Limb (tissue), 2 donors: ENCODE measurements around the gene ACTN2.

Experiments
- DNase-seq, 2 donors: peaks; one replicate each; pipeline ENCODE4 v3.0.0-alpha.2; 2016; ENCODE audit errors: extremely low spot score in 2 of 2

The ACTN2 gene

DNA sequence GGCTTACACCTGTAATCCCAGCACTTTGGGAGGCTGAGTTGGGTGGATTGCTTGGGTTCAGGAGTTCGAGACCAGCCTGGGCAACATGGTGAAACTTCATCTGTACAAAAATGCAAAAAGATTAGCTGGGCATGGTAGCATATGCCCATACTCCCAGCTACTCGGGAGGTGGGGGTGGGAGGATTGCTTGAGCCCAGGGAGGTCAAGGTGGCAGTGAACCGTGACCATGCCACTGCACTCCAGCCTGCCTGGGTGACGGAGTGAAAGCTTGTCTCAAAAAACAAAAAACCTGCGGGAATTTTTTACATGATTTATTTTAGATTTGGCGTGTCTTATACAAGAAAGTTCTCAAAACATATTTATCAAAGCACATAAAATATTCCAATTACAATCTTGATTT lies 81.0 kb downstream of the ACTN2 start:
- DNase-seq = no peak

DNA sequence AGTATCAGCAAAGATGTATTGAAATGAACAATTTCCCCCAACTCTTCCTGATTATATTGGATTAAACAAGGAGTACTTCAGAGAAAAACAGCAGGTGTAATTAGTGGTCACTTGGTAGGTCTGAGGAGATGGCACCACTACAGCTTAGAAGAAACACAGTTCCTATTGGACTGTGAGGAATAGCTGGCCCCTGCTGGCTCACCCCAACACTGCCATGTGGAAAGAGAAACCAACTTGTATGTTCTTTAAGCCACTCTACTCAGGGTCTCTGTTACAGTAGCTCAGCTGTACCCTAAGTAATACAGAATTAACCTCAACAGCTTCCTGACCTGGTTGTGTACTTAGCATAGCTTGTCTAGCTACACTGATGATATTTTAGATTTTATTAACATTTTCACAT lies 82.3 kb downstream of the ACTN2 start:
- no peak for DNase-seq

DNA sequence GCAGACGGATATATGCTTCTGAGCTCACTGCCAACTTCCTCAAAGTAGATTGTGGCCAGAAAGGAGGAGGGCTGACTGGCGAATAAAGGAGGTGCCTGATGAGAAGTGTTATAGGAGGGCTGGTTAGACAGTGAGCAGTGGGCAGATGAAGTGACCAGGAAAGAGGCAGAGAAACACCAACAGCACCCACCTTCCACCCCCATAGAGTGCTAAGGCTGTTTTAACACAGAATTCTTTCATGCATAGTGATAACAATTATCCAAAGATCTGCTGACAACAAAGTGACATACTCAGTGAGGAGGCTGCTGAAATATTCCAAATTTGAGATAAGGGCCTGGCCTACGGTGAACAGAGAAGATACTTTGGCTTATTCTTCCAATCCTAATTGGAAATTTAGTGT lies 87.6 kb downstream of the ACTN2 start:
- no peak for DNase-seq

DNA sequence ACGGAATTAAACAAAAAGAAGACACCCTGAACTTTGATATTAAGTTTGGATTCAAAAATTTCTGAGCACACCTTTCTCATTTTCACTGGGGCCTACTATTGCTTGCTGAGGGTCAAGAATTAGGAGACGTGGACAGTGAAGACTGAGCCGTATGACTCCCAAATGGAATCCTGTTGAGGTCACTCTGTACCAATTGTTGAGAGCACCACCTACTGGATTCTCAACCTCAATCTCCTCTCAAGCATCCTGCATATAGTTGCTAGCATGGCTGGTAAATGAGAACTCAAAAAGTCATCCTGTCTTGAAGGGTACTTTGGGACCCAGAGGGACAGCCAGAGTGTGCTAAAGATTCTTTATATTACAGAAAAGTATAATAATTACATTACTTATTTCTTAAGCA lies 88.6 kb downstream of the ACTN2 start:
- no peak for DNase-seq

DNA sequence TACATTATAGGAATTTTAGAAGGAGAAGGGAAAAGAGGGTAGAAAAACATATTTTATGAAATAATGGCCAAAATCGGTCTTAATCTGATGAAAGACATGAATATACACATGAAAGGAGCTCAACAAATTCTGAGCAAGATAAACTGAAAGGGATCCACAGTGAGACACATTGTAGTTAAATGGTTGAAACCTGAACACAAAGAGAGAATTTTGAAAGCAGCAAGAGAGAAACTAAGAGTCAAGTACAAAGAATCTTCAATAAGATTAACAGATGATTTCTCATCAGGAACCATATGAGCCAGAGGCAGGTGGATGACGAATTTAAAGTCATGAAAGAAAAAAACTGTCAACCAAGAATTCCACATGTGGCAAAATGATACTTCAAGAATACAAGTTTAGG lies 93.0 kb downstream of the ACTN2 start:
- DNase-seq = no peak

DNA sequence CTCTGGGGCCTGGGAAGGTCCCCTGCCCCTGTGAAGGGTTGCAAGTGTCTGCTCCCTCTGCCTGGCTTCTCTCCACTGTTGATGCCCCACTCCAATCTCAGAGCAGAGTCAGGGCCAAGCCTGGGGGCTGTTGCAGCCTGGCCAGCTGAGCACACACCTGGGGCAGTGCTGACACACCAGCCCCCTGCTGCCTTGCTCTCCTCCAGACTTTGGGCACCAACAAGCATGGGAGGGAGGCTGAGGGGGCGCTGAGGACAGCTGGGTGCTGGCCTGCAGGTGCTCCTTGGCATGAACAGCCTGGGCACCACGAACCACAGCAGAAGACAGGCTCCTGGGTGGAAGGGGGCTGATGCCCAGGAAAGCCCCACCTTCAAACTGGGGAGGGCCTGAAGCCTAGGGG lies 99.2 kb downstream of the ACTN2 start:
- no peak for DNase-seq

DNA sequence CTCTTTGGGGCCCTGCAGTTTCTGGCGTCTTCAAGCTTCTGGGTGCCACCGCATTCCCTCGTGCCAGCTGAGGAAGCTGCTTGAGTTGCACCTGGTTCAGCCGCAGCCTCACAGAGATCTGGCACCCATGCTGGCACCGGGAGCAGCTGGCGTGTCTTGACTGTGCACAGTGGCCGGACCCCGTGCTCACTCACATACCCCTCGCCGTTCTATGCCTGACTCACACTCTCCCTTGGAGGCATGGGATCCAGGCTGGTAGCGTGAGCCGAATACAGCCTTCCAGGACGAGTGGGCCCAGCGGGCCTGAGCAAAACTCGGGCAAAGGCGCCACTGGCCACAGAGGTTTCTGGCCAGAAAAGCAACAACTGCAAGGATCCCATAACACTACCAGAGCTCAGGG lies 100.2 kb downstream of the ACTN2 start:
- DNase-seq = no peak

DNA sequence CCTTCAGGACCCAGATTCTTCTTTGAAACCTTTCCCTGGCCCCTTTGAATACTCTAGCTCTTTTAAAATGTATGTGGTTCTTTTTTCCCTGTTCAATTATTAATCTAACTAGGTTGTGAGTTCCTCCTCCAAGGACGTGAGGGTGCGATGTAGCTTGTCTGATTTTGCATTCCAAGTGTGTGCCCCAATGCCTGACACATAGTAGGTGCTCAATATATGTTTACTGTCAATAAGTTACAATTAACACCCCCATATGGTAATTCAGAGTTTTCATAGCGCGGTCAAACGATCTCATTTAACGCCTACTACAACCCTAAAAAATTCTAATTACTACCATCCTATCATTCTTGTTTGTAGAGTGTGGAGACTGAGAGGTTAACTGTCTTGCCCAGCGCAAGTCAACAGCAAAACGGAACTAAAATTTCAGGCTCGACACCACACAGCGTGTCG lies 108.3 kb downstream of the ACTN2 start:
- no peak for DNase-seq

DNA sequence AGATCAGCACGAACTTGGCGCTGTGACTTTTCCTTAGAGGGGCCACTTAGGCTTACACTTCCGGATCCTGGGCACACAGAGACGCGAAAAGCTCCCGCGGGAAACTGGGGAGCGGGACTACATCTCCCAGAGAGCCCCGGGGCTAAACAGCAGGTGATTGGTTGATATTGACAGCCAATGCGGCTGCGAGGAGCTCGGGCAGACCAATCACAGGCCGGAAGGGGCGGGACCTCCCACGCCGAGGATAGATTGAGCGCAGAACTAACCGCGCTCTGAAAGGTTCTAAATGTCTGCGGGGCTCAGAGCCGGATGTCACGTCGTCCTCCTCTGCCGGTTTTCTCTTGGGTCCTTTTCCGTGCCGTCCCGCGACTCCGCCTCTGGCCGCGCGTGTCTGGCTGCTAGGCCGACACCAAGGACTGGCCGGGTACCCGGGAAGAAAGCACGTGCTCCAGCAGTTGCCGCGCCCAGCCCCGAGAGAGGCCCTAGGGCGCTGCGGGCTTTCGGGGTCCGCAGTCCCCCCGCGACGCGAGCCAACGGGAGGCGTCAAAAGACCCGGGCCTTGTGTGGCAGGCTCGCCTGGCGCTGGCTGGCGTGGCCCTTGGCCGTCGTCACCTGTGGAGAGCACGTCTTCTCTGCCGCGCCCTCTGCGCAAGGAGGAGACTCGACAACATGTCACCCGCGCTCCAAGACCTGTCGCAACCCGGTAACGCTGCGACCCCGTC lies 108.9 kb downstream of the ACTN2 start, which contains the start of gene MTR:
TSS of gene MTR (plus strand) at position 258 of the 722 bp plus-strand sequence. CDS start at position 670, 412 bp downstream.
- DNase-seq = peak; percentile 97

DNA sequence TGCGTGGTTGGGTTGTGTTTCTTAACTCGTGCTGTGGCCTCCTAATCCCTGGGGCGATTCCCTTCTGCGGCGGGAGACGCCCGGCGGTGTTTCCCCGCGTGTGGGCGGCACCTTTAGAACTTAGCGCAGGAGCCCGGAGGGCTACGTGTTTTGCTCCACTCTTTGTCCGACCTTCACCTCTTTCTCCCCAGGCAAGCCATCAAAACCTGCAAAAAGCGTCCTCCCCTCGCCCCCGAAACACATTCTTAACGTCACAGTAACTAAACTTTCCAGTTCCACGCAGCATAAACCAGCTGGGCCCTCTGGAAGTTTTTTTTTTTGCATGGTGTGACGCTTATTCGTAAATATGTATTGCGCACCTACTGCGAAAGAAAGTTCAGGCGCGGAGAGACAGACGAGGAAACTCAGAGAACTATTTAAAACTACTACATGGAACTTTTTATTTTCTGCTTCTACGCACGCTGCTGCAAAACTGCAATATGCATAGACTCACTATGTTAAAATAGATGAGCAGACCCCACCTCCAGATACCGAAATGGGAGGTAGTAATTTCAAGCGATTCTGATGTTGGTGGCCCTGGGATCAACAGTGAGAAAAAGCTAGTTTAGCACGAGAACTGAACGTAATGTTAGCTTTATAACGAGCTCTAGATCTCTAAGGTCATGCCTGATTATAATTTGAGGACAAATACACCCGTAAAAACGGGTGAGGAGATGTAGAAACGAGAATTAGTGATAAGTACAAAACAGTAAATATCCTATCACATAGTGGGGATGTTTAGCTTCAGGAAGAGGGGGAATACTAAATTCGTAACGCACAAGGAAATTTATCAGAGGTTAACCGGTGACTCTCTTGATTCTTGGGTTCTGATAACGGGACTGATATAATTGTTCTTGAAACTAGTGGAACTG lies 109.7 kb downstream of the ACTN2 start:
- DNase-seq = peak in 1 of 2 donors; percentile 12

DNA sequence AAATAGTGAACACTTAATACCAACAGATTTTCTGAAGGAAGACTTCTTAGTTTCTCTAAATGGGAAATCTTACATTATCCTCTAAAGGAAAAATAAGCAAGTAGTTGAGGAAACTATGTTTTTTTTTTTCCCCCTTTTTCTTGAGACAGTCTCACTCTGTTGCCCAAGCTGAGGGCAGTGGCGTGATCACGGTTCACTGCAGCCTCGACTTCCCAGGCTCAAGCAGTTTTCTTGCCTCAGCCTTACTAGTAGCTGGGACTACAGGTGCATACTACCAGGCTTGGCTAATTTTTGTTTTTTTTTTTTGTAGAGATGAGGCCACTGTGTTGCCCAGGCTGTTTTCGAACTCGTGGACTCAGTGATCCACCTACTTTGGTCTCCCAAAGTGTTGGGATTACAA lies 112.7 kb downstream of the ACTN2 start:
- no peak for DNase-seq

DNA sequence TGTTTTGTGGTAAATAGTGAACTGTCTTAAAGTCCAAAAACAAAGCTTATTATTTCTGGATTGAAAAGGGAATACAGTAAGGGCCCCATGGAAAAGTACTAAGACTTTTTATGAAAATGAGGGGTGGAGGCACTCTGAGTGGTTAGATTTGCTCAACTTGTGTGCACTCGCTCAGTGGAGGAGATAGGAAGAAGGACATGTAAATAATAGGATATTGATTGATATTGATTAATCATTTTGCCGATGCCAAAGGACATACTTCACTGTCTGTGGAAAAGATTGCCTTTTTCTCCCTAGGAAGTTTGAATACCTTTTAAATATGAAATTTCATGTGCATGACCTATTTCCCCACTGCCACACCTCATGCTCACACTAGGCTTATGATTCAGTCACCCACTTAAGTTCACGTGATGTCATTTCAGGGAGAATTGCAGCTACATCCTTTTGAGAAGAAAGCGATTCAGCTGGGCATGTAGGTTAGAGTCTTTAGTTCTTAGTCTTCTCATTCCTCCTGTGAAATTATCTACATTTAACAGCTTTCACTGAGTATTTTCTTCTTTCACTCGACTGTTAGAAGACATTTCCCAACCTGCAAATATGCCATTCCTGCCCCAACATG lies 113.8 kb downstream of the ACTN2 start:
- DNase-seq = no peak

DNA sequence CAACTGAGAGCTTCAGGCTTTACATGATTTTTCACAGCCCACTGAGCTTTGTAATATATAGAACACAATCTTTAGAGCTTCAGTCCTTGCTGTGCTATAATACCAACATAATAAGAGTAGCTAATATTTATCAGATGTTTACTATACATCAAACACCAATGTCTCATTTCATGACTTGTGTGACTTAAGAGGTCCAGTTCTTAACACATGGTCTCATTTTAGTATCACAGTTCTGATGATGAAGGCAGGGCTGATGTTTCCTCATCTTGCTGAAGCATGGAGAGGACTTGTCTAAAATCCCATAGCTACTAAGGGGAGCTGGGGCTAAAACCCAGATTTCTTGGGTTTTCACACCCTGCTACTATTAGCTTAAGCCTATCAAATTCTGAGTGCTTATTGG lies 114.3 kb downstream of the ACTN2 start:
- no peak for DNase-seq

DNA sequence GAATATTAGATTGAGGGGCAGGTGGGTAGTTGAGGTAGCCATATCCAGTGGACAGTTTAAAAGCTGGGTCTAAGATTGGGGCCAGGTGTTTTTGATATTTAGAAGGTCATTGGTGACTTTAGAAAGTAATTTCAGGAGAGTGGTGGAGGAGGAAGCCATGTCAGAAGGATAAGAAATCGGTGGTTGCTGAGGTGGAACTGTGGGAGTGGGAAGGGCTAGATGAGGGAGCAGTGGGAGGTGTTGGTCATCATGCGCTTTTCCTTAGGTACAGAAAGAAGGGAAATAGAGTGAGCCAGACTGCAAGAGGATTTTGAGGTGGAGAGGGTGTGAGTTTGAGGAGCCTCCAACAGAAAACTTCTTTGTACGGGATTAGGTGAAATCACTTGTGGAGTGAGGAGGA lies 116.0 kb downstream of the ACTN2 start:
- no peak for DNase-seq

DNA sequence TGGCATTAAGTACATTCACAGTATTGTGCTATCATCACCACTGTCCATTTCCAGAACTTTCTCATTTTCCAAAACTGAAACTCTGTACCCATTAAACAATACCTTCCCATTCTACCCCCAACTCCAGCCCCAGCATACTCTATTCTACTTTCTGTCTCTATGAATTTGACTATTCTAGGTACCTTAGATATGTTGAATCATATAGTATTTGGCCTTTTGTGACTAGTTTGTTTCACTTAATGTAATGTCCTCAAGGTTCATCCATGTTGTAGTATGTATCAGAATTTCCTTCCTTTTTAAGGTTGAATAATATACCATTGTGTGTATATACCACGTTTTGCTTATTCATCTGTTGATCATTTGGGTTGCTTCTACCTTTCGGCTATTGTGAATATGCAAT lies 120.3 kb downstream of the ACTN2 start:
- no peak for DNase-seq

DNA sequence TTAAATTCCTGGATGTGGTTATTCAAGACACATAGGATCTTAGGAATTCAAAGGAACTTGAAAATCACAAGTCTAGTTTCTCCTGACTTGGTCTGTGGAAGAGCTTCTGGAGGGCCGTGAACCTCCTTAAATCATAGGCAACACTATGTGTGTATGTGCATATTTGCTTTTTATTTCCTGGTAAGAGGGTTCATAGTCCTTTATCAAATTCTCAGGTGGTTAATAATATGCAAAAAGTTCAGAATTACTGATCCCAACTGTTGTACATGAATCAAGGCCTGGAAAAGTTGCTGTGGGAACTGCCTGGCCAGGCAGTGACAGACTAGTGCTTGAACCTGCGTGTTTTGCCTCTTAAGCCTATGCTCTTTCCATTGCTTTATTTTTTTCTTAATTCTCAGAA lies 121.7 kb downstream of the ACTN2 start:
- DNase-seq = no peak

DNA sequence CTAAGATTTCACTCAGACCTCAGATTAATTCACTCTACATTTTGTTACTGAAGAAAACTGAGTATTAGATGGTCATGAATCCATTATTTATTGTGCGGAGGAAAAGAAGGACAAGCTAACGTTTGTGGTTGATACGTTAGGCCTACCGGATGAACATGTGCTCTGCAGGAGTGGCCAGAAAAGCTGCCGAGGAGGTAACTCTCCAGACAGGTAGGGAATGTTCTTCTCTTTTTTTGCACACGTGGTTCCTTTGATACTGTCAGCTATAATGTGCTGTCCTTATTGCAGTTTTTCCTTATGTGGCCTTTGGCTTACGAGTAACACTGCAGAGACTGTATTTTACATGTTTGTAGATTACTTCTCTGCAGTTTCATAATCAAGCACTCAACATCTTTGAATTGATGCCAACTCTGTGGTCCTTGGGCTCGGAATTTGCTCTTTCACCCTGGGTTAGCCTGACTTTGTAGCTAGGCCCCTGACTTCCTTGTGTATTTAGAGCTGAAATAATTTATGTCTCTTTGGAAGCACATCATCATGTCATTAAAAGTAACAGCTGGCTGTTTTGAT lies 122.3 kb downstream of the ACTN2 start:
- no peak for DNase-seq

DNA sequence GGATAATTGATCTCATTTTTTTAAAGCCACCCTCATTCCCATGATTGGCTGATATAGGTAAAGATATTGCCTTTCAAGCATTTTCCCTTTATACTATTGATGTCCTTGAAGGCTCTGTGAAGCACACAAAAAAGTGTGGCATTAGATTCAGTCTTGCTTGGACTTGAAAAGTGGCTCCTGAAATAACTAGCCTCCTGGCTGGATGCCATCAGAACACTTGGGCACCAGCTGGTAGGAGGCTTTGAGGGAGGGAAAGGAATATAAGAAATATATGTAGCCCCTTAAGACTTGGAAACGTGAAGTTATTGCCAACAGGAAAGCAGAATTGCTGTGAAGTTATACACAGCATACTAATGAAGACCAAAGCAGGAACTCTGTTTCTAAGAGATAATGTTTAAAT lies 122.8 kb downstream of the ACTN2 start:
- DNase-seq = peak in 1 of 2 donors; percentile 5

DNA sequence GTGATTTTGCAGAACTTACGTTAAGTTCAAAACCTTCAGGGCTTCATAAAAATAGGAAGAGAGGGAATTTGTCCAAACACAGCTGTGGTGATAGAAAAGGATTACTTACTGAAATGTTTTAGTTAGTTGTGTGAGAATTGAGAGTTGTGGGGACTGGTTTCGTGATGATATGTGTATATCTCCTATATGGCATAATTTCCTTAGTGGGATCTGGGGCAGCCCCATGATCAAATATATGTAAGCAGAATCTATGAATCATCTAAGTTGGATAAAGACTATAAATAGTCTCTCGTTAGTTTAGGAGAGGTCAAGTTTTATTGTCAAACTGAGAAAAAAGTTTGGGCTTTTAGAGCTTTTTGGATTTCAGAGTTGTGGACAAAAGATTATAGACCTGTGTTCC lies 123.7 kb downstream of the ACTN2 start:
- DNase-seq = no peak

DNA sequence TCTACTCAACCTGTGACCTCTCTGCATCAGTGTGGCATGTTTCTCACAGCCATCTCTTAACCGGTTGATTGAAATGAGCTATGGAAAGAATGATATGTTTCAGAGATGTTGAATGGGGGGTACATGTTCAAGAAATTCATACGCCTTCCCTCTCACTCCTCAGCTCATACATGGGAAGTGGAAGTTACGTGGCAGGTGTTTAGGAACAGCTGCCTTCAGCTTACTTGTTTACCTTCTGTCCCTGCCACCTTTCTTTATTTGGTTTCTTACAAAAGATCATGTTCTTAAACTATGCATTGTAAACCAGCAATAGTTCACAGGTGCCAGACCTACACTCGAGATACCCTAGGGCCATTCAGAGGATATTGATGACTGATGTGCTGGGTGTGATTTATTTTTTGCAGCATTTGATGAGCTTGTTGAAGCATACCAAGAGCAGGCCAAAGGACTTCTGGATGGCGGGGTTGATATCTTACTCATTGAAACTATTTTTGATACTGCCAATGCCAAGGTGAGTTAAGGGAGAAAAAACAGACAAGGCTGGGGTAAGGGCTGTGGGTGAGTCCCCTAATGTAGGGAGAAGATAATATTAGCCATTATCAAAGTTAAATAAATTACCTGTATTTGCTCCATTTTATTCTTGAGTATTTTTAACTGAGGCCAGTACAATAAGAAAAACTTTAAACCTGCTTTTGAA lies 126.2 kb downstream of the ACTN2 start:
- no peak for DNase-seq
